ENCODE measurements around the gene EGFR.
A peak's percentile ranks its signal among the peaks of the same experiment; 100 is the strongest.

Gene EGFR

DNA sequence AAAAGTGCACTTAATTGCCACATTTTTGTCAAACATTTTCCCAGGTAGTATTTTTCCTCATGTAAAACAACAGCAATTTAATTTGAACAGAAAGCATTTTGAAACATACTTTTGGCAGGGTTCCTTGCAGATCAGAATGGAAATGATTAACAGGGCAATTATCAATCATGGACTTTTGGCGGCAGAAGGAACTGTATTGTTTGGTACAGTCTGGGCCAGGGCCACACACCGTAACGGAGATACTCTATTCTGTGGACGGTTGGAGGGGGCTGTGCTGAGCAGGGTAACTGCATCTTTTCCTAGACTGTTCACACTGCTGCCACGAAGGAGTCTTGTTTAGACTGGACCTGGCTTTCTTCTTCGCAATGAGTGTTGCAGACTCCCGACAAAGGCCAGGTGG is 62.3 kb downstream of the EGFR start:
- DNase-seq (ENCODE audit: low read depth, low spot score) = no peak

DNA sequence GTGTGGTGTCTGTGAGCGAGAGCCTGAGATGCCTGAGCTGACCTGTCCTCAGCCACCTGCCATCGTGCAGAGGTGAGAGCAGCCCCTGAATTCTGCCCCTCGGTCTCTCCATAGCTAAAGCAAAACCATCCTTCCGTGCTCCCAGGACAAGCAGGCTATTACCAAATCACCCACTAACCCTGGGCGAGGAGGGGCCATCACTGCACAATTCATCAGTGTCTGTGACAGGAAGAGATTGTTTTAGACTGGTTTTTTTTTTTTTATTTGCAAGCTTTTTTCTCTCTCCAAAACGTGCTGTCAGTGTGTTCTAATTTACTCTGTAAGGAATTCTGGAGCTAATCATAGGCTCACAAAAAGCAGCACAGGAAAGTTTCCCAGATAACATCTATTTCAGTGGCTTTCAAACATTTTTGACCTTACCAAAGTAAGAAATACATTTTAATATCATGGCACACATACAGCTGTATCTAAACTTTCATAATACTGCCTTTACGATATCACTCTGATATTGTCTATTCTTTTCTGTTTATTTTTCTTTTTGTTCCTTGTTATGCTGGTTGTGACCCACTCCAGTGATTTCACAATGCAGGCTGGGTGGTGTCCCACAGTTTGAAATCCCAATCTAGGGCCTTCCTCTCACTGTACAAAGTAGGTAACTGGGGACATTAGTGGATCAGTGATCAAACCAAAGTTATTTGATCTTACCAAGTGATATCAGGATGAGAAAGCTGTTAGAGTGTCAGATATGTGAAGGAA is 62.8 kb downstream of the EGFR start:
- no peak for DNase-seq (ENCODE audit: low read depth, low spot score)

DNA sequence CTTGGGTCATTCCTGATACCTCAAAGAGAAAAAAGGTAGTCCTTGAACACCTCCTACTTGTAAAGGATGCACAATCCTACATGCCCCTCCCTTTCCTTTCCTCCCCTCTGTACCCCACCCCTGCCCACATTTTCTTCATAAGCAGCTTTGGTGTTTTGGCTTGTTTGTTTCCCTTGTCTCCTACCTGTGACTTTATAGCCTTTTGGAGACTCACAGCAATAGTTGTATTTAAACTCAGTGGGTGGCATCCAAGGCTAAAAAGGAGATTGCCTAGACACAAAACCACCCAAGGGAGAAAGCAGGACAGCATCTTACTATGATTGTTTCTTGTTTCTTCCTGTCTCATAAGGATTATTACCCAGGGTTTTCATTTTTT is 63.4 kb downstream of the EGFR start:
- no peak for DNase-seq (ENCODE audit: low read depth, low spot score)

GRCh38 chr7:55083206-55083605 is 64.4 kb downstream of the EGFR start:
- DNase-seq (ENCODE audit: low read depth, low spot score) = no peak

GRCh38 chr7:55084307-55084706 is 65.5 kb downstream of the EGFR start:
- no peak for DNase-seq (ENCODE audit: low read depth, low spot score)

DNA sequence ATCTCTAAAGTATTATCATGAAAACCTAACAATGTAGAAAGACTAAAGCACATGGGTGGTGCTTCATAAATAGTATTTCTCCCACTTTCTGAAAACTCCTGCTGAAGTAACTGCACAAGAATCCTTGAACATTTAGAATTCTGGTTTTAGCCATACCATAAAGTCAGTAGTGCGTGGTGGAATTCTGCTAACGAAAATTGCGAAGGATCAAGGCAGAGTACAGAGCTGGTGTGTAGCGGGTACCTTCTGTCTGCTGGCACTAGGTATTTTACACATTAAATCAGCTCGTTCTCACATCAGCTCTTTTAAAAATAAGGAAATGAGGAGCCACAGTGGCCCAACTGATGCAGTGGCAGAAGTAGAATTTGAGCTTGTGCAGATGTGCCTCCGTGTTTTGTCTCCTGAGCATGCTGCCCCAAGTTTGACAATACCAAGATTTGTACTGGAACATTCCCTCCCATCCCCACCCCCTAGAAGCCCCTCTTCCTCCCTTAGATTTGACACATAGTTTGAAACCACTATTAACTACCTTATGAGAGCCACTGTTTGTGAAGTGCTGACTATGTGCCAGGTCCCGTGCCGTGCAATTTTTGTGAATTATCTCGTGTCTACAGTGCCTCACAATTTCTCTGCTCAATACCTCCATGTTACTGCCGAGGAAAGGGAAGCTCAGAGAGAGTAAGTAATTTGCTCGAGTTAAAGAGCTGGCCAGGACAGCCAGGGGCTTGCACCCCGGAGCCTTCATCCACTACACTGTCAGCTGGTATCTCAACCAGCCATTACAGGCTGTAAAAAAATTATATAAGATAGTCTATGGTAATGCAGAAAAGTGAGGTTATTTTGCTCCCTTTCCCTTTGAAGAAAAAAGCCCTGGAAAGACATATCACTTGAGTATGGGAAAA is 66.9 kb downstream of the EGFR start:
- peak; percentile 48 for DNase-seq (ENCODE audit: low read depth, low spot score)

- peak; percentile 92 for DNase-seq (ENCODE audit: low read depth, low spot score)
These were observed 67.8 kb downstream of the EGFR start for GRCh38 chr7:55086413-55087201.

GRCh38 chr7:55087521-55087961 is 68.7 kb downstream of the EGFR start:
- no peak for DNase-seq (ENCODE audit: low read depth, low spot score)

- DNase-seq (ENCODE audit: low read depth, low spot score) = no peak
These were observed 69.3 kb downstream of the EGFR start for GRCh38 chr7:55088107-55088506.

- DNase-seq (ENCODE audit: low read depth, low spot score) = no peak
These were observed 69.8 kb downstream of the EGFR start for GRCh38 chr7:55088620-55089019.

- DNase-seq (ENCODE audit: low read depth, low spot score) = peak; percentile 34
These were observed 73.6 kb downstream of the EGFR start for GRCh38 chr7:55092186-55092974.

- DNase-seq (ENCODE audit: low read depth, low spot score) = no peak
These were observed 74.2 kb downstream of the EGFR start for GRCh38 chr7:55092975-55093373.

DNA sequence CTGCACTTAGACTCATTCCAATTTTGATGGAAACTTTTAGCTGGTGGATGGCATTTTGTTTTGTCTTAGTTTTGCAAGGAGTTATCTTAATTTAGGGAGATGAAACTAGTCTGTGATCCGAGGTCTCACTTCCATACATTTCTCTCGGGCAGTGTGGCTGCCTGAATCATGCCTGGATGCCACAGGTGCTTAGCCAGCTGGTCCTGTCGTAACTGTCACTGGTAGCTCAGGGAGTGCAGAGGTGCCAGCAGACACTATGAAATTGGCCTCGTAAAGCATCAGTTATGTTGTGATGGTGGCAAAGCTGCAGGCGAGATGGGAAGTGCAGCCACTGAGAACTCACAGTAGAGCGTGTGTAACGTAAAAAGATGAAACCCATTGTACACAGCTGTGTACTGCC is 74.9 kb downstream of the EGFR start:
- no peak for DNase-seq (ENCODE audit: low read depth, low spot score)

DNA sequence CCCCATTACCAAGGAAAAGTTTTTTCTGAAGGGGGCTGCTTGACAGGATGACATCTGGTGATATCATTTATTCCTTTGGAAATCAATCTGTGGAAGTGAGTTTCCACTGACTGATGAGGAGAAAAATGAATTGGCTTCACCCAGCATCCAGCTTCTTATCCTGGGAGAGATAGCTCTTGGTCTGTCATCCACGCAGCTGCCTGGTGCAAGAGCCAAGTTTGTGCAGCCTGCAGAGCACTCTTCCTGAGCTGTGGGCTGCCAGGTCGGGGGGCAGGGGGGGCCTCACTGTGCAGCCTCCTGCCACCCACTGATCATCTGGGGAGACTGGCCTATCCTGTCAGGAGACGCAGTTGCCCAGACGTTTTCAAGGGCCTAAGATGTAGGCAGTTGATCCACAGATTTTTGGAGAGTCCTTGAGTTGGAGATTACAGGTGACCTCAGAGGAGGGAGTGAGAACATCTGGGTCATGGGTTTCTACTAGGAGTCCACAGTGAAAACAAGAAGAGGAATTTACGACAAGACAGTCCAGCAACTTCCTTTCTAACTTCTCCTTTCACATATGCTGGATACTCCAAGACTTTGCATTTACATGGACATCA is 75.4 kb downstream of the EGFR start:
- no peak for DNase-seq (ENCODE audit: low read depth, low spot score)

GRCh38 chr7:55095672-55096071 is 76.9 kb downstream of the EGFR start:
- no peak for DNase-seq (ENCODE audit: low read depth, low spot score)

DNA sequence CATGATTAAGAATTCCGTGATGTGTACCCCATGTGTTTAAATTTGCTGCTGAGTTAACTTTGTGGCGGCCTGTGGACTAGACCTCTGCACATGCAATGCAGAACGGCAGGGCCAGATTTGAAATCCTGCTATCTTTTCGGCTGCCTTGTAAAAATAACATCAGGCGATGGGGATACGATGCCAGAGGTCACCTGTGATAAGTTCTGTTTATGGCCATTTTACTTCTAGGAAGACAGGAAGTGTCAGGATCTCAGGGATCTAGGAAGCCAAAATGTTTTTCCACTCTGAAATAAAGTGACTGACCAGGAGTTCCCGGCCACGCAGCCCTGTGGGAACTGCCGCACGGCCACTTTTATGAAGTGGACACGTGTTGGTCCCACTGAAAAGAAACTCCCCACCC is 77.5 kb downstream of the EGFR start:
- DNase-seq (ENCODE audit: low read depth, low spot score) = no peak

DNA sequence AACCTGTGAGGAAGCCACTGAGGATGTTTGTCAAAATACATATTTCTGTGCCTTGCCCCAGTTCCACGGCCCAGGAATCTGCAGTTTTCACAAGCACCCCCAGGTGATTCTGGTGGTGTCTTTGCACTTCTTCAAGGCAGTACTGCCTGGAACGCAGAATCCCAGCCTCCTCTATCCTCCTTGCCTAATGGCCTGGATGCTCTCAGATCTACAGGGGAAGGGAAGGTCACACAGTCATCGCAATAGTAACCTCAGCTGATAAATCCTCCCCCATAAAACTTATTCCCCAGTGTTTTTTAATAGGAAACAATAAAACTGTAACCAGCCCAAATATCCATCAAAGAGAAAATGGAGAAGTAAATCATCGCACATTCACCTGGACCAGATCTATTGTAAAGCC is 78.3 kb downstream of the EGFR start:
- no peak for DNase-seq (ENCODE audit: low read depth, low spot score)

- DNase-seq (ENCODE audit: low read depth, low spot score) = peak; percentile 49
These were observed 80.4 kb downstream of the EGFR start for GRCh38 chr7:55099066-55099820.

- DNase-seq (ENCODE audit: low read depth, low spot score) = no peak
These were observed 81.2 kb downstream of the EGFR start for GRCh38 chr7:55099821-55100543.
